ENCODE measurements around the gene STOM.
A peak's percentile ranks its signal among the peaks of the same experiment; 100 is the strongest.

STOM gene

DNA sequence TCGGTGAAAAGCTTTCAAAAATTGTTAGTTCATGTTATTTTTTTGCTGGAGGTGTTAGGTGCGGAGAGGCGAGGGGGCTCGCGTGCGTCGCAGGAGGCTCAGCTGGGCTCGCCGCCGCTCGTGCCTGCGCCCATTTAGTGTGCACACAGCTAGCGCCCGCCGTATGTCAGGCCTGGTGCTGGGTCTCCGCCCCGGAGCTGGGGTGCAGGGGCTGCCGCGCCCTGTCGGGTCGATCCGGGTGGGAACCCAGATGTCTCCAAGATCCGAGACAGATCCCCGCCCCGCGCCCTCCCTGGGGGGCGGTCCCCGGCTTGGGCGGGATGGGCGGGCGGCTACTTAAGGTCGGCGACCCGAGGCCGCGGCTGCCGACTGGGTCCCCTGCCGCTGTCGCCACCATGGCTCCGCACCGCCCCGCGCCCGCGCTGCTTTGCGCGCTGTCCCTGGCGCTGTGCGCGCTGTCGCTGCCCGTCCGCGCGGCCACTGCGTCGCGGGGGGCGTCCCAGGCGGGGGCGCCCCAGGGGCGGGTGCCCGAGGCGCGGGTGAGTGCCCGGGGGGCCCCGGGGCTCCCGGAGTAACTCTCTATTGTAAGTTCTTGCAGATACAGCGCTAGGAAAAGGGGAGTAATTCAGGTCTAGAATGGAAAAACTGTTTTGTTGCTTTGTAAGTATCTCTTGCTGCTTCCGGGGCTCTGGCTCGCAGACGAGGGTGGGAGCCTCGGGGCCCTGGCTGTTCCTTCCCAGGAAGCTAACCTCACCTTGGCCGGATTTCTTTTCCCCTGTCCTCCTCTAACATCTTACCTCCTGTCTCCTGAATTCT is 70.4 kb downstream of the STOM start:
- TF ChIP-seq, protein P1, sequence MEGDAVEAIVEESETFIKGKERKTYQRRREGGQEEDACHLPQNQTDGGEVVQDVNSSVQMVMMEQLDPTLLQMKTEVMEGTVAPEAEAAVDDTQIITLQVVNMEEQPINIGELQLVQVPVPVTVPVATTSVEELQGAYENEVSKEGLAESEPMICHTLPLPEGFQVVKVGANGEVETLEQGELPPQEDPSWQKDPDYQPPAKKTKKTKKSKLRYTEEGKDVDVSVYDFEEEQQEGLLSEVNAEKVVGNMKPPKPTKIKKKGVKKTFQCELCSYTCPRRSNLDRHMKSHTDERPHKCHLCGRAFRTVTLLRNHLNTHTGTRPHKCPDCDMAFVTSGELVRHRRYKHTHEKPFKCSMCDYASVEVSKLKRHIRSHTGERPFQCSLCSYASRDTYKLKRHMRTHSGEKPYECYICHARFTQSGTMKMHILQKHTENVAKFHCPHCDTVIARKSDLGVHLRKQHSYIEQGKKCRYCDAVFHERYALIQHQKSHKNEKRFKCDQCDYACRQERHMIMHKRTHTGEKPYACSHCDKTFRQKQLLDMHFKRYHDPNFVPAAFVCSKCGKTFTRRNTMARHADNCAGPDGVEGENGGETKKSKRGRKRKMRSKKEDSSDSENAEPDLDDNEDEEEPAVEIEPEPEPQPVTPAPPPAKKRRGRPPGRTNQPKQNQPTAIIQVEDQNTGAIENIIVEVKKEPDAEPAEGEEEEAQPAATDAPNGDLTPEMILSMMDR (IDR thresholded peaks at IDR 0.05; ENCODE audit: low read depth, low read length), result no peak
- TF ChIP-seq EZH2phosphoT487 (IDR thresholded peaks at IDR 0.05; ENCODE audit: low read depth), result no peak
- Histone ChIP-seq H2AFZ (ENCODE audit: low read depth, low read length) (peak overlapping the region; percentile 57; the same call in 1 of the 2 replicates), H4K20me1 (ENCODE audit: insufficient read depth, low read length) (no peaks in the 10 kb centered on the region), H3K4me3 (ENCODE audit: low read length) (peak overlapping the region; percentile 79), H3K27me3 (ENCODE audit: low read depth, low read length) (peaks cover 17% of the 10 kb centered on the region), H3K36me3 (replicated peaks; ENCODE audit: low read depth, low read length) (no peaks in the 10 kb centered on the region), H3K4me1 (ENCODE audit: low read length) (peaks cover 6% of the 10 kb centered on the region), H3K9me3 (ENCODE audit: insufficient read depth, low read length) (no peaks in the 10 kb centered on the region), H3K9ac (ENCODE audit: low read length) (peak overlapping the region; percentile 48), H3K4me2 (ENCODE audit: low read length) (peak overlapping the region; percentile 89), H3K79me2 (ENCODE audit: low read length) (no peaks in the 10 kb centered on the region), H3K27ac (ENCODE audit: low read length) (no peak overlapping the region)

- peaks cover 17% of the 10 kb centered on the region for H3K27me3 ChIP-seq (ENCODE audit: low read depth, low read length)
- TF ChIP-seq EZH2phosphoT487 (IDR thresholded peaks at IDR 0.05; ENCODE audit: low read depth), result no peak
- TF ChIP-seq, protein P1 (IDR thresholded peaks at IDR 0.05; ENCODE audit: low read depth, low read length), result no peak
- no peak overlapping the region for H3K9ac ChIP-seq (ENCODE audit: low read length)
- peak overlapping the region; percentile 79 for H3K4me3 ChIP-seq (ENCODE audit: low read length)
- H3K4me2 ChIP-seq (ENCODE audit: low read length), result peak overlapping the region; percentile 89
- H3K9me3 ChIP-seq (ENCODE audit: insufficient read depth, low read length), result no peaks in the 10 kb centered on the region
- H3K79me2 ChIP-seq (ENCODE audit: low read length), result no peaks in the 10 kb centered on the region
- H3K36me3 ChIP-seq (replicated peaks; ENCODE audit: low read depth, low read length), result no peaks in the 10 kb centered on the region
- H3K27ac ChIP-seq (ENCODE audit: low read length), result no peak overlapping the region
- peaks cover 6% of the 10 kb centered on the region for H3K4me1 ChIP-seq (ENCODE audit: low read length)
- H4K20me1 ChIP-seq (ENCODE audit: insufficient read depth, low read length), result no peaks in the 10 kb centered on the region
- H2AFZ ChIP-seq (ENCODE audit: low read depth, low read length), result no peak overlapping the region
Measured at GRCh38 chr9:121298689-121299466, 71.2 kb downstream of the STOM start.

GRCh38 chr9:121298016-121298538 is 72.0 kb downstream of the STOM start:
- no peak overlapping the region for H3K27ac ChIP-seq (ENCODE audit: low read length)
- H3K36me3 ChIP-seq (replicated peaks; ENCODE audit: low read depth, low read length), result no peaks in the 10 kb centered on the region
- H4K20me1 ChIP-seq (ENCODE audit: insufficient read depth, low read length), result no peaks in the 10 kb centered on the region
- TF ChIP-seq EZH2phosphoT487 (IDR thresholded peaks at IDR 0.05; ENCODE audit: low read depth), result no peak
- TF ChIP-seq, protein P1 (IDR thresholded peaks at IDR 0.05; ENCODE audit: low read depth, low read length), result no peak
- no peaks in the 10 kb centered on the region for H3K9me3 ChIP-seq (ENCODE audit: insufficient read depth, low read length)
- H3K9ac ChIP-seq (ENCODE audit: low read length), result no peak overlapping the region
- H2AFZ ChIP-seq (ENCODE audit: low read depth, low read length), result no peak overlapping the region
- no peak overlapping the region for H3K4me2 ChIP-seq (ENCODE audit: low read length)
- peaks cover 17% of the 10 kb centered on the region for H3K27me3 ChIP-seq (ENCODE audit: low read depth, low read length)
- H3K4me3 ChIP-seq (ENCODE audit: low read length), result no peak overlapping the region
- no peaks in the 10 kb centered on the region for H3K79me2 ChIP-seq (ENCODE audit: low read length)
- H3K4me1 ChIP-seq (ENCODE audit: low read length), result peaks cover 6% of the 10 kb centered on the region

- Histone ChIP-seq H3K79me2 (ENCODE audit: low read length) (no peaks in the 10 kb centered on the region), H3K9ac (ENCODE audit: low read length) (no peak overlapping the region), H3K9me3 (ENCODE audit: insufficient read depth, low read length) (no peaks in the 10 kb centered on the region), H3K4me1 (ENCODE audit: low read length) (peaks cover 6% of the 10 kb centered on the region), H3K4me3 (ENCODE audit: low read length) (no peak overlapping the region), H3K36me3 (replicated peaks; ENCODE audit: low read depth, low read length) (no peaks in the 10 kb centered on the region), H3K27me3 (ENCODE audit: low read depth, low read length) (peaks cover 17% of the 10 kb centered on the region), H3K4me2 (ENCODE audit: low read length) (no peak overlapping the region), H4K20me1 (ENCODE audit: insufficient read depth, low read length) (no peaks in the 10 kb centered on the region), H3K27ac (ENCODE audit: low read length) (no peak overlapping the region), H2AFZ (ENCODE audit: low read depth, low read length) (no peak overlapping the region)
- TF ChIP-seq EZH2phosphoT487 (IDR thresholded peaks at IDR 0.05; ENCODE audit: low read depth), result no peak
- TF ChIP-seq, protein P1 (IDR thresholded peaks at IDR 0.05; ENCODE audit: low read depth, low read length), result no peak
Measured at GRCh38 chr9:121297389-121297788, 72.7 kb downstream of the STOM start.

Data from OCI-LY3 (cell line).